Cardiac muscle cell (in vitro differentiated cells and primary cell): Measurements from ENCODE around the gene GPR82. TPM values are rescaled to one million over a fixed set of nuclear protein-coding genes. Genes with fewer than 3 reads are reported as not detected.
A peak's percentile ranks its signal among the peaks of the same experiment; 100 is the strongest.

Source experiments
- DNase-seq, 2 donors: peaks; one replicate each; pipeline versions ENCODE4 v3.0.0 to v3.0.0-alpha.2; 2010 to 2017; ENCODE audit warnings: low read depth in 1 of 2, low spot score in 1 of 2
- H3K27ac ChIP-seq: fragments of 200-600 bp; sonication (generic); 2 replicates; pipeline ENCODE4 v1.5.1; 2016
- H3K27me3 ChIP-seq: fragments of 200-600 bp; sonication (generic); 2 replicates; pipeline ENCODE4 v1.6.0; 2016; ENCODE audit warnings: control low read depth
- H3K36me3 ChIP-seq: fragments of 200-600 bp; sonication (generic); 2 replicates; pipeline ENCODE4 v1.5.1; 2016; ENCODE audit warnings: control low read depth
- H3K4me1 ChIP-seq: fragments of 200-600 bp; sonication (generic); 2 replicates; pipeline ENCODE4 v1.8.1; 2017; ENCODE audit warnings: low read depth, mild to moderate bottlenecking, mixed run types
- H3K4me3 ChIP-seq: fragments of 200-600 bp; sonication (generic); 2 replicates; pipeline ENCODE4 v1.5.1; 2016; ENCODE audit warnings: mild to moderate bottlenecking
- H3K9me3 ChIP-seq: fragments of 200-600 bp; sonication (generic); 2 replicates; pipeline ENCODE4 v1.5.1; 2017; ENCODE audit warnings: low read depth, mild to moderate bottlenecking, control low read depth
- polyA plus RNA-seq: library from polyadenylated mRNA; unstranded; fragments of >200 nt; fragmentation: Nextera tagmentation; extraction: Ambion mirVana; gene quantifications from 2 replicates; pipeline ENCODE4 v1.2.1, GENCODE V29; 2016
- total RNA-seq: library from RNA; depleted of rRNA; stranded (reverse); fragments of >200 nt; gene quantifications from 2 replicates; pipeline ENCODE4 v1.2.3, GENCODE V29; 2016
- TF ChIP-seq, protein P1 (sequence below): IDR thresholded peaks from 2 replicates; pipeline ENCODE4 v1.5.1; 2012; ENCODE audit warnings: low read depth, mild to moderate bottlenecking, low read length

The GPR82 gene
- total and polyA plus RNA-seq, 2 experiments from 2014 or later: 0.40 TPM; not detected in 1

DNA sequence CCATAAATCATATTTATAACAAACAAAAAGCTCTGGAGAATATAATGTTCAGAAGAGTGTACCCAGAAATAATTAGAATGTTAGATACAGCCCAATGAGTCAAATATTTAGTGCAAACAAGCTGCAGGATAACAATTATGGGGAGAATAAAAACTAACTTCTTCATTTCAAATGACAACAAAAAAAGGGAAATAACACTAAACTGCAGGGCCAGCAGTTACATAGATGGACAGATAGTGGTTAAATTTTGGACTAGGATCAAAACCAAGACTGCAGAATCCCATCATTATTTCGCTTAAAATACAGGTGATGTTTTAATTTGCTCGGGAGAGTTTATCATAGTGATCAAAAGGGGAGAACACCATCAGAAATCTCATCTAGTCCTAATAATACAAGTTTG lies 35.8 kb upstream of the GPR82 start:
- H3K9me3 ChIP-seq: no peaks in the 10 kb centered on the region
- H3K36me3 ChIP-seq: no peaks in the 10 kb centered on the region
- H3K27me3 ChIP-seq: no peaks in the 10 kb centered on the region
- no peak overlapping the region for H3K4me3 ChIP-seq
- TF ChIP-seq, protein P1, sequence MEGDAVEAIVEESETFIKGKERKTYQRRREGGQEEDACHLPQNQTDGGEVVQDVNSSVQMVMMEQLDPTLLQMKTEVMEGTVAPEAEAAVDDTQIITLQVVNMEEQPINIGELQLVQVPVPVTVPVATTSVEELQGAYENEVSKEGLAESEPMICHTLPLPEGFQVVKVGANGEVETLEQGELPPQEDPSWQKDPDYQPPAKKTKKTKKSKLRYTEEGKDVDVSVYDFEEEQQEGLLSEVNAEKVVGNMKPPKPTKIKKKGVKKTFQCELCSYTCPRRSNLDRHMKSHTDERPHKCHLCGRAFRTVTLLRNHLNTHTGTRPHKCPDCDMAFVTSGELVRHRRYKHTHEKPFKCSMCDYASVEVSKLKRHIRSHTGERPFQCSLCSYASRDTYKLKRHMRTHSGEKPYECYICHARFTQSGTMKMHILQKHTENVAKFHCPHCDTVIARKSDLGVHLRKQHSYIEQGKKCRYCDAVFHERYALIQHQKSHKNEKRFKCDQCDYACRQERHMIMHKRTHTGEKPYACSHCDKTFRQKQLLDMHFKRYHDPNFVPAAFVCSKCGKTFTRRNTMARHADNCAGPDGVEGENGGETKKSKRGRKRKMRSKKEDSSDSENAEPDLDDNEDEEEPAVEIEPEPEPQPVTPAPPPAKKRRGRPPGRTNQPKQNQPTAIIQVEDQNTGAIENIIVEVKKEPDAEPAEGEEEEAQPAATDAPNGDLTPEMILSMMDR: no peak
- no peak overlapping the region for H3K27ac ChIP-seq
- no peak for DNase-seq
- H3K4me1 ChIP-seq: no peaks in the 10 kb centered on the region

- no peaks in the 10 kb centered on the region for H3K27me3 ChIP-seq
- no peak for DNase-seq
- no peaks in the 10 kb centered on the region for H3K9me3 ChIP-seq
- no peak within 1 kb of the TSS for H3K4me3 ChIP-seq
- H3K27ac ChIP-seq: no peak within 1 kb of the TSS
- no peaks in the 10 kb centered on the region for H3K36me3 ChIP-seq
- H3K4me1 ChIP-seq: no peaks in the 10 kb centered on the region
- TF ChIP-seq, protein P1: no peak
These were observed 35.1 kb upstream of the GPR82 start, which contains the start of gene GPR34 for GRCh38 chrX:41688835-41689234. Gene GPR34, plus strand, starts transcription at chrX:41688973. Its CDS starts 6,661 bp downstream, at chrX:41695634.

GRCh38 chrX:41689711-41690110 lies 34.3 kb upstream of the GPR82 start:
- Histone ChIP-seq H3K27ac (no peak overlapping the region), H3K4me3 (no peak overlapping the region), H3K4me1 (no peaks in the 10 kb centered on the region), H3K27me3 (no peaks in the 10 kb centered on the region), H3K9me3 (no peaks in the 10 kb centered on the region), H3K36me3 (no peaks in the 10 kb centered on the region)
- peak in 1 of 2 donors; percentile 14 for DNase-seq
- TF ChIP-seq, protein P1: no peak

DNA sequence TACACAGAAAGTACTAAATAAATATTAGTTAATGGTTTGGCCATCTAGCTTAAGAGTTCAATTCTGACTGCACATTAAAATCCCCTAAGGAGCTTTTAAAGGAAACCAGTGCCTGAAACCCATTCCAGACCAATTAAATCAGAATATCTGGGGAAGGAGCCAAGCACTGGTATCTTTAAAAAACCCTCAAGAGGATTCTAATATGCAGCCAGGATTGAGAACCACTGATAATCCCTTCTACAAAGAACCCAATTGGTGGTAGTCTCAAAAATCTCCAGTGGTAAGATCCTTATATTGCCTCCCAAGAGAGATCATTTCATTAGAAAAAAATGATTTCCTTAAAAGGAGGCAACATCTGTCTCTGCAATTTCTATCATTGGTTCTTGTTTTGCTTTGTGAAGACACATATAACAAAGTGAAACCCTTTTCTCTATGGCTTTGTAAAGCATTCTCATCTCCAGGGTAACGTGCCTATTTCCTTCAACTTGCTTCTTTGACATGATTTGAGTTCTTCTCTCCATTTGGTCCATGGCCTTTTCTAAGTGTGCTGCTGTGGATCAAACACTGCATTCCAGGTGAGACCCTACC lies 31.7 kb upstream of the GPR82 start:
- H3K9me3 ChIP-seq: no peaks in the 10 kb centered on the region
- TF ChIP-seq, protein P1: no peak
- H3K4me3 ChIP-seq: no peak overlapping the region
- no peaks in the 10 kb centered on the region for H3K27me3 ChIP-seq
- no peaks in the 10 kb centered on the region for H3K4me1 ChIP-seq
- no peak overlapping the region for H3K27ac ChIP-seq
- DNase-seq: peak in 1 of 2 donors; percentile 86
- no peaks in the 10 kb centered on the region for H3K36me3 ChIP-seq

DNA sequence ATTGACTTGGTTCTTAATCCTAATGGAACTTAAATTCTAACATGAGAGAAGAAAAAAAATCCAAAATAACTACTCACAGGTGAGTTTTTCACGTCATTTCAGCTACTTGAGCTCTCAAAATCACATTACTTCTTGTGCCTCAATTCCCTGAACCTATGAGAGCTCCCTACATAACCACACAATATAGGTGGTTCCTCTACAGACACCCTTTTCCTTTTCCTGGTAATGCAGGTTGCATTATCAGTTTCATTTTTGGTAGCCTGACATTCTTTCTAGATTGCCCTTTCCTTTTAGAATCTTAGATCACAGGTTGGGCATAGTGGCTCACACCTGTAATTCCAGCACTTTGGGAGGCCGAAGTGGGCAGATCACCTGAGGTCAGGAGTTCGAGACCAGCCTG lies 31.0 kb upstream of the GPR82 start:
- H3K27me3 ChIP-seq: no peaks in the 10 kb centered on the region
- DNase-seq: no peak
- H3K36me3 ChIP-seq: no peaks in the 10 kb centered on the region
- TF ChIP-seq, protein P1: no peak
- no peak overlapping the region for H3K27ac ChIP-seq
- no peaks in the 10 kb centered on the region for H3K4me1 ChIP-seq
- no peaks in the 10 kb centered on the region for H3K9me3 ChIP-seq
- H3K4me3 ChIP-seq: no peak overlapping the region
